ENCODE results near the gene SUDS3.

- TF ChIP-seq POLR2A (IDR thresholded peaks at IDR 0.05) = no peak
- TF ChIP-seq POLR2AphosphoS5 (IDR thresholded peaks at IDR 0.05) = no peak
- TF ChIP-seq CTCF (IDR thresholded peaks at IDR 0.05) = no peak
Measured at GRCh38 chr12:118370601-118371000, 5.8 kb upstream of the SUDS3 start.

Data from sigmoid colon (tissue), 4 donors.